Large intestine (tissue), 3 donors: ENCODE measurements around the gene ARMC6. TPM values are rescaled to one million over a fixed set of nuclear protein-coding genes. Genes with fewer than 3 reads are reported as not detected.
"Not testable (repeated sequence)": the region's sequence is repeated elsewhere in the genome, so short reads cannot be mapped to it uniquely, and the experiment has no call there.

ENCODE experiments used
- DNase-seq, 2 donors: peaks; one replicate each; pipeline versions ENCODE4 v3.0.0 to v3.0.0-alpha.2; 2013
- H3K27ac ChIP-seq: one replicate; pipeline ENCODE4 v1.5.1; 2013; ENCODE audit warnings: low read length
- H3K27me3 ChIP-seq: 2 replicates; pipeline ENCODE4 v1.6.1; 2013; ENCODE audit warnings: low read length; ENCODE audit not compliant: control insufficient read depth, insufficient read depth
- H3K36me3 ChIP-seq: 2 replicates; pipeline ENCODE4 v1.6.1; 2013; ENCODE audit warnings: low read length; ENCODE audit not compliant: control insufficient read depth, insufficient read depth
- H3K4me1 ChIP-seq: one replicate; pipeline ENCODE4 v1.6.1; 2013; ENCODE audit warnings: low read length; ENCODE audit not compliant: control insufficient read depth, insufficient read depth
- H3K4me3 ChIP-seq: one replicate; pipeline ENCODE4 v1.5.1; 2013; ENCODE audit warnings: low read length
- H3K9me3 ChIP-seq: one replicate; pipeline ENCODE4 v1.6.1; 2013; ENCODE audit warnings: mild to moderate bottlenecking, low read depth, low read length, moderate library complexity; ENCODE audit not compliant: control insufficient read depth
- WGBS: methylation state at CpG from one replicate; pipeline ENCODE4 v1.1.5; 2013; ENCODE audit warnings: low lambda C conversion rate; ENCODE audit not compliant: insufficient coverage; 5-methylcytosine and 5-hydroxymethylcytosine counted together
- polyA plus RNA-seq: library from polyadenylated mRNA; unstranded; fragments of 120-200 nt; gene quantifications from one replicate; pipeline ENCODE4 v1.2.1, GENCODE V29; 2013

The ARMC6 gene
- polyA plus RNA-seq, 1 donor = 21.0 TPM

DNA sequence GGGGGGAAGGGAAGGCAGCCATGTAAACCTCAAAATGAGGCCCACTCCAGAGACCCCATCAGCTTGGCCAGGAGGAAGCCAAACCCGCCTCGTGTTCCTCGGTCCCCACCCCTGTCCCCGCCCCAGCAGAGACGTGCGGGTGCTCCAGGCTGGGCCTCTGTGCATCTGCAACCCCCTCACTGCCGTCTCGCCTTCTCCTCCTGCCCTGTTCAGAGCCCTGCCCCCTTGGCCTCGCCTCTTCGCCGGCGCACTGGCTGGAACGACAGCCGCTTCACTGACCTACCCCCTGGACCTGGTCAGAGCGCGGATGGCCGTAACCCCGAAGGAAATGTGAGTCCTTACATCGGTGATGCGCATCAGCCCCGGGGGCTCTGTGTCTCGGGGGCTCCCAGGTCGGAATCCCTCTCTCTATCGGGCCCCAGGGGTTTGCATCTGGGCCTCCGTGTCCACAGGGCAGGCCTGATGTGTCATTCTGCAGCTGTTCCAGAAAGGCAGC, 72.7 kb downstream of the ARMC6 start:
- WGBS = no CpG with 5 or more reads among the region's 25 CpGs

DNA sequence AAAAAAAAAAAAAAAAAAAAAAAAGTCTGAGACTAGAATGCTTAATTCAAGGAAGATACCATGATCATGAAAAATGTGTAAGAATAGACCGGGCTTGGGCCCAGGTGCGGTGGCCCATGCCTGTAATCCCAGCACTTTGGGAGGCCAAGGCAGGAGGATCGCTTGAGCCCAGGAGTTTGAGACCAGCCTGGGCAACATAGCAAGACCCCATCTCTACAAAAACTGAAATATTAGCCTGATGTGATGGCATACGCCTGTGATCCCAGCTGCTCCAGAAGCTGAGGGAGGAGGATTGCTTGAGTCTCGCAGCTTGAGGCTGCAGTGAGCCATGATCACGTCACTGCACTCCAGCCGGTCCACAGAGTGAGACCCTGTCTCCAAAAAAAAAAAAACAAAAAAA, 73.5 kb downstream of the ARMC6 start:
- H3K9me3 ChIP-seq, H3K36me3 ChIP-seq, H3K27ac ChIP-seq, DNase-seq, H3K27me3 ChIP-seq, H3K4me3 ChIP-seq: not testable (repeated sequence)
- H3K4me1 ChIP-seq = peaks cover 43% of the 10 kb centered on the region
- WGBS = no CpG with 5 or more reads among the region's 7 CpGs

More for the DNA sequence above, 72.7 kb downstream of the ARMC6 start:
- H3K4me3 ChIP-seq = peak overlapping the region; percentile 44
- DNase-seq = no peak
- H3K27ac ChIP-seq = peak overlapping the region; percentile 57
- peaks cover 3% of the 10 kb centered on the region for H3K27me3 ChIP-seq
- H3K36me3 ChIP-seq = peaks cover 11% of the 10 kb centered on the region
- H3K9me3 ChIP-seq = no peaks in the 10 kb centered on the region
- peaks cover 50% of the 10 kb centered on the region for H3K4me1 ChIP-seq

- peaks cover 3% of the 10 kb centered on the region for H3K27me3 ChIP-seq
- no peak overlapping the region for H3K4me3 ChIP-seq
- WGBS = no CpG with 5 or more reads among the region's 11 CpGs
- no peak overlapping the region for H3K27ac ChIP-seq
- H3K9me3 ChIP-seq = no peaks in the 10 kb centered on the region
- peaks cover 39% of the 10 kb centered on the region for H3K4me1 ChIP-seq
- no peak for DNase-seq
- H3K36me3 ChIP-seq = peaks cover 9% of the 10 kb centered on the region
Observed at GRCh38 chr19:19107654-19108053, 74.3 kb downstream of the ARMC6 start.

Other genes with a start within 250 kb of the ARMC6 start
- gene COMP, start 242.3 kb upstream of the ARMC6 start, polyA plus RNA-seq = 1.2 TPM
- 52.3 TPM for gene UPF1, start 201.6 kb upstream of the ARMC6 start, polyA plus RNA-seq
- 3.1 TPM for gene CERS1, start 137.4 kb upstream of the ARMC6 start, polyA plus RNA-seq
- gene COPE, start 114.2 kb upstream of the ARMC6 start, polyA plus RNA-seq = 135 TPM
- 34.3 TPM for gene DDX49, start 113.9 kb upstream of the ARMC6 start, polyA plus RNA-seq
- 13.9 TPM for gene HOMER3, start 92.4 kb upstream of the ARMC6 start, polyA plus RNA-seq
- gene SUGP2, start 86 bp upstream of the ARMC6 start, polyA plus RNA-seq = 90.0 TPM
- 12.9 TPM for gene SLC25A42, start 30.4 kb downstream of the ARMC6 start, polyA plus RNA-seq
- gene TMEM161A, start 104.9 kb downstream of the ARMC6 start, polyA plus RNA-seq = 29.0 TPM
- gene MEF2B, start 136.7 kb downstream of the ARMC6 start, polyA plus RNA-seq = 1.4 TPM
- 17.5 TPM for gene BORCS8, start 158.5 kb downstream of the ARMC6 start, polyA plus RNA-seq
- gene RFXANK, start 158.7 kb downstream of the ARMC6 start, polyA plus RNA-seq = 58.5 TPM
- 17.4 TPM for gene NR2C2AP, start 169.8 kb downstream of the ARMC6 start, polyA plus RNA-seq
- gene NCAN, start 178.4 kb downstream of the ARMC6 start, polyA plus RNA-seq = 0.39 TPM
- 56.9 TPM for gene TM6SF2, start 239.7 kb downstream of the ARMC6 start, polyA plus RNA-seq